HG03558 (cell line): ENCODE data around the gene ATP6V1D.
A peak's percentile ranks its signal among the peaks of the same experiment; 100 is the strongest.
"Not testable (repeated sequence)": the region's sequence is repeated elsewhere in the genome, so short reads cannot be mapped to it uniquely, and the experiment has no call there.

Experiments
- ATAC-seq: cut with Tn5 transposase; IDR thresholded peaks from one replicate; pipeline ENCODE4 v1.9.1; 2021; ENCODE audit warnings: moderate number of reproducible peaks; ENCODE audit not compliant: unreplicated experiment; ENCODE audit errors: extremely low read depth

The ATP6V1D gene

GRCh38 chr14:67359775-67360469 is at the start of gene ATP6V1D, which contains the start of gene EIF2S1:
Gene ATP6V1D (minus strand): TSS chr14:67359804. CDS start chr14:67359698, 106 bp downstream.
Gene EIF2S1 (plus strand): TSS chr14:67360328. CDS start chr14:67364768, 4,440 bp downstream.
- ATAC-seq, result peak; percentile 86

GRCh38 chr14:67408122-67408801 is 48.7 kb upstream of the ATP6V1D start:
- not testable (repeated sequence) for ATAC-seq

- ATAC-seq, result no peak
These were observed 46.2 kb upstream of the ATP6V1D start for GRCh38 chr14:67405771-67406170.

GRCh38 chr14:67400434-67400833 is 40.8 kb upstream of the ATP6V1D start:
- ATAC-seq, result no peak

GRCh38 chr14:67397536-67397935 is 37.9 kb upstream of the ATP6V1D start:
- no peak for ATAC-seq

GRCh38 chr14:67396381-67396970 is 36.9 kb upstream of the ATP6V1D start:
- ATAC-seq, result no peak

DNA sequence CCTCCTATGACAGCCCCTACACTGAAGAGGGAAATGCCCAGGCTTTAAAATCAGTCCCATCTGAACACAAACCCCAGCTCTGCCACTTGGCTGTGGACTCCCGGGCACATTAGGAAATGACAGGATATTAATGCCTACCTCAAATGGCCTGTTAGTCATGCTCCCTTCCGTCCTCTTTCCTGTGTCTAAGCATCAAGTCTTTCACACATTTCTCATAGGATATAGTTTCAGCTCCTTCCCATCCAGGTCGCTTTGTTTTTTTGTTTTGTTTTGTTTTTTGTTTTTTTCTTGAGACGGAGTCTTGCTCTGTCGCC is 36.2 kb upstream of the ATP6V1D start:
- no peak for ATAC-seq

DNA sequence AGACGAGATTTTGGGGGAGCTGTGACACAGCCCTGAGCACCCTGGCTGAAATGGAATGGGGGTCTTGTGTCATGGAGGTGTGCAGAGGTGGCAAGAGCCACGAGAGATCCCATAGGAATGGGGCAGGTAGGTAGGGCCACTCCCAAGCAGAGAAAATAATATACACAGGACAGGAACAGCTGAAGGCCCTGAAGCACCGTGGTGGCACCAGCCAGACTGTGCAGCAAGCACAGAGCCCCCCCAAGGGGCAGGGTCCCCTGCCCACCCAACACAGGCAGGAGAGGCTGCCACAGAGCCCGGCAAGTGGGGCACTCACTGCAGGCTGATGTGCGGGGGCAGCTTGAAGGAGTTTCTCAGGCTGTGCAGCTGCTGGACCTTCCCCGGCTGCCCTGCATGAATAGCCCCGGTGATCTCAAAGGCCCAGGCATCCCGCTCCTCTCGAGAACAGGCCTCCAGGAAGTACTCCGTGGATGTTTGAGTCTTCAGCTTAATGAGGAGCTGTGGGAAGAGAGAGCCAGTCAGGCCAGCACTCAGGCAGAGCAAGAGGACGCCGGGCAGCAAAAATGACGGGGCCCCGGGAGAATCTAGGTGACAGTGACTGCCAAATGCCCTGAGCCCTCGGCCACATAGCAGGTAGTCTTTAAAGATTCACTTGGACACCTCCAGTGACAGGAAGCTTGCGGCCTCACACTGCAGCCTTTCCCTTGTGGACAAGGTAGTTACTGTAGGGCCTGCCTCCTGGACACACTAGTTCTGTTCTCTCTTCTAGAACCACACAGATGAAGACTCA is 35.7 kb upstream of the ATP6V1D start:
- ATAC-seq, result no peak

- no peak for ATAC-seq
These were observed 34.1 kb upstream of the ATP6V1D start for GRCh38 chr14:67393689-67394088.

DNA sequence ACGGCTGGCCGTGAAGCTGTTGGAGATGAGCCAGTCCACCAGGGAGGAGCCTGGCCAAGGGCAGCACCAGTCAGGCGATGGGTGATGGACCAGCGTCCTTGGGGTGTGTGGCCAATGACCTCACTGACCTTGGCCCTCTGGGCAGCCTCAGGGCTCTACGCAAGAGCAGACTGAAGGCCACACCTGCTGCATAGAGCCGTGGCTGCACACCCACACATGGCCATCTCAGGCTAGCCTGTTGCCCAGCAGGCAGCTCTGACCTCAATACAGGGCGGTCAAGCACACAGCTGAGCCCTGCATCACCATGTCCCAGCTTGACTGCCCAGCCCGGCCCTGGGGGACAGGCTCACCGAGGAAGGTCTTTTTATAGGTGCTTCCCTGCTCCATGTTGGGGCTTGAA is 33.2 kb upstream of the ATP6V1D start:
- ATAC-seq, result no peak

DNA sequence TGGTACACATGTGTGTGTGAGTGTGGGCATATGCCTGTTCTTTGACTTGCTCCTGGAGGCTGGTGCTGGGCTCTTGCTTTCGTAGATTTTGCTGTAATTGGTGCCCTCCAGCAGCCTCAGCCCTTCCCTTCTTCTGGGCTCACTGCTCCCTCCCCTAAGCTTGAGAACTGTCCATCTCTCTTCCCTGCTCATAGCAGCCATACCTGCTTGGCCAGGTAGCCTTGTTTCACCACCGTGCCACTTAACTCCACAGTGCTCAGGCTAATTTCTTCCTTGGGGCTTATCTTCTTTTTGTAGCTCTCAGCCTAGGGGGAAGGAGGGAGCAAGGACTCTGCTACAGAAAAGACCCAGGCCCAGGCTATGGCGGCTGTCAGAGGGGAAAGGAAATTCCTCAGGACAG is 32.5 kb upstream of the ATP6V1D start:
- no peak for ATAC-seq

- no peak for ATAC-seq
These were observed 31.7 kb upstream of the ATP6V1D start for GRCh38 chr14:67391268-67391667.

DNA sequence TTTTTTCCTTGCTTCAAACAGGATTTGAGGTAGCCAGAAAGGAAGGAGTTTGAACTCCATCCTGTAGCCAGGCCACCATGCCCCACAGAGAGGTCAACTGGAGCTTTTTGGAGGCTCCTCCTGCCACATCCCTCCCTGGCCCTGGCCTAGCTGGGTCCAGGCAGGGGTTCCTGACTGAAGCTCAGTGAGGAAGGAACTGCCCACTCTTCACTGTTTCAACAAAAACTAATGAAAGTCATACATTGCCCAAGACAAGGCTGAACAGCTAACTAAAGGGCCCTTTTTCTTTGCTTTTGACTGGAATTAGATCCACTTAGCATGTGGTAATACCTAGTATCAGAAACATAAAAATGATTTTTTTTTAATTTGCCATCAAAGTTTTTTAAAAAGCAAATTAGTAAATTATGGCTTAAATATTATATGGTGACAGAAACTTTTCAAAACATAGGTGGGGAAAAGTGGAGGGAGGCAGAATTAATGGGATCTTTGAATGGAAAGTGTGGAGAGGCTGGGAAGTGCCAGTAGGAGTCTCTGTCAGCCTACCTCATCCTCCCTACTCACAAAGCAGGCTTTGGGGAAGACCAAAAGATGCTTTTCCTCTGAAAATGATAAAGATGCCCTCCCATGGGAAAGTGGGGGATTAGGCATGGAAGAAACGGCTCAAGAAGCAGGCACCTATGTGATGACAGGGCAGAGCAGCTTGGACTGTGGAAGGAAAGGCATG is 30.4 kb upstream of the ATP6V1D start:
- no peak for ATAC-seq

DNA sequence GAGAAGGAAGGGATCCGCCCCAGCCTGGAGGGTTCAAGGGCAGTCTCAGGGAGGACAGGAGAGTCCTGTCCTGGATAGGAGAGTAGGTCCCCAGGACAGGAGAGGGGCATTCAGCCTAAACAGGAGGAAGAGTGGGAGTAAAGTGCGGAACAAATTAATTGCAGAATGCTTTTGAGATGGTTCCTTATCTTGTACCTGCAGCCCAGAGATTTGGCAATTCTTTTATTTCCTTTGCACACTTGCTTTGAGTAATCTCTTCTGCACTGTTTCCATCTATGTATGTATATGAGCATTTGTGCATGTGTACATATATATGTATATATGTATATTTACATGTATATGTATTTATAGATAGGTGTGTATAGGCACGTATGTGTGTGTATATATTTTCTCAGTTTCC is 29.7 kb upstream of the ATP6V1D start:
- no peak for ATAC-seq

DNA sequence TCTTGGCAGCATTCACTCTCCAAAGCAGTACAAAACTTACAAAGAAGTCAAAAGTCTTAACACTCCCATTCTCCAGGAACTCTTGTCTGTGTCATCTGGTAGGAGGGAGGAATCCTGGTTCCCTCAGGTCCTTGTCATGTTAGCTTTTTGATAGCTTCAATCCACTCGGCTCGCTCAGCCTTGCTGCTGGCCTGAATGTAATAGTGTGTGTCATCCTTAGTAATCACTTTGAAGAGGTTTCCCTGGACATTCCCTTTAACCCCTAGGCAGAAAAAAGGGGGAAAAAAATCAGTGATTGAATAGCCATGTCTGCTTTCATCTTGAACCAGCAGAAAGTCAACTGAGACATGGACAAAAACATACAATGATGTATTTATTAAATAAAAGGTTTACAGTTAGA is 27.6 kb upstream of the ATP6V1D start:
- no peak for ATAC-seq

GRCh38 chr14:67385618-67386017 is 26.0 kb upstream of the ATP6V1D start:
- no peak for ATAC-seq

DNA sequence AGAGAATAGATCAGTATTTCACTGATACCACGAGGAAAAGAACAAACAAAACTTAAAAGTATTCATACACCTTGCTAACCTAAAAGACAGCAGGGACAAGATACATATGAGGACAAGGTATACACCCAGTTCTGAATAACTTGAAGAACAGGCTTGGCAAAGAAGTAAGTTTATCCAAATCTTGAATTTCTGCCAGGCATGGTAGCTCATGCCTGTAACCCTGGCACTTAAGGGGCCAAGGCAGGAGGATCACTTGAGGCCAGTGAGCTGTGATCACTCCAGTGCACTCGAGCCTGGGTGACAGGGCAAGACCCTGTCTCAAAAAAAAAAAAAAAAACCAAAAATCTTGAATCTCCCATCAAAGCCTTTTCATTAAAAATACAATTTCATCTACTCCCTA is 25.5 kb upstream of the ATP6V1D start:
- ATAC-seq, result no peak

GRCh38 chr14:67377916-67378315 is 18.3 kb upstream of the ATP6V1D start:
- ATAC-seq, result no peak

- no peak for ATAC-seq
These were observed 13.7 kb upstream of the ATP6V1D start for GRCh38 chr14:67373347-67373746.

DNA sequence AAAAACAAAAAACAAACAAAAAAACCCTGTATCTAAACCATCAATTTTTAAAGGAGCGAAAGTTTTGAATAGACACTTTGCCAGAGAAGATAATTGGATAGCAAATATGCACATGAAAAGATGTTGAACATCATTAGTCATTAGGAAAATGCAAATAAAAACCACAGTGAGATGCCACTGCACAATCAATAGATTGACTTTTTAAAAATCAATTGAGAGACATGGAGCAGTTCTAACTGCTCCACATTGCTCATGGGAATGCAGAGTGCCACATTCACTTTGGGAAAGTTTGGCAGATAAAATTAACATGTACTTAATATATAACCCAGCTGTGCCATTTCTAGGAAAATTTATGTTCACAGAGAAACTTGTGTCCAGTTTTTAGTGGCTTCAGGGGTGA is 13.2 kb upstream of the ATP6V1D start:
- ATAC-seq, result no peak
